ENCODE results near the gene SLX4IP. TPM values are rescaled to one million over a fixed set of nuclear protein-coding genes. Genes with fewer than 3 reads are reported as not detected.

The SLX4IP gene
- total RNA-seq, 8 experiments from 2014 or later = 5.9 to 13.2 (median 7.3) TPM

DNA sequence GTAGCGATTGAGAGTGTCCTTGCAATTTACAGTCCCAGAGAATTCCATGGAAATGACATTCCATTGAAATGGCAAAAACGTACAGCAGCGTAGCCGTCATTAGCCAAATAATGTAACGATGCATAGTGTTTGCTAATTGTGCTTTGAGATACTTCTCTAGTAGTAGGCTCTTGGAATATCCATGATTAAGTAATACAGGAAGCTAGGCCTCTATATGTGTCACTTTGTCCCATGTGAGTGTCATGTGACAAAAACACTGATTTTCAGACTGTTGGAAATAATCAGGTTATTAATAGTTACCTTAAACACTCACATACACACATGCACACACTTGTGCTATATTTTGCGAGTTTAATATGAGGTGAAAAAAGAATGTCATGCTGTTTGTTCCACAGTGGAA lies 35.2 kb downstream of the SLX4IP start:
- no peak overlapping the region for H3K27ac ChIP-seq
- in situ Hi-C loops (cut with MboI; ENCODE audit: low pct_unique_long_range_greater_than_20kb in 2 of 9, low sequenced_read_pairs in 9 of 9, unreplicated experiment in 9 of 9) = loop anchor here in 1 of 9 experiments (25.0 kb wide), 1 partner anchor 167 kb away; no protein-coding TSS in a partner anchor
- H3K4me1 ChIP-seq (replicated peaks in 1 of 2) = peaks cover 5 to 6% of the 10 kb centered on the region in 2 donors

GRCh38 chr20:10472871-10473270 lies 37.8 kb downstream of the SLX4IP start:
- Histone ChIP-seq H3K27ac (no peak overlapping the region), H3K4me1 (replicated peaks in 1 of 2) (no peaks in the 10 kb centered on the region), H3K4me3 (no peak overlapping the region)
- in situ Hi-C loops (cut with MboI; ENCODE audit: low pct_unique_long_range_greater_than_20kb in 2 of 9, low sequenced_read_pairs in 9 of 9, unreplicated experiment in 9 of 9) = loop anchor here in 1 of 9 experiments (25.0 kb wide), 1 partner anchor 164 kb away; no protein-coding TSS in a partner anchor
- no peak for ATAC-seq (replicated peaks in 6 of 8)
- WGBS, 10 experiments = 80 to 100% (median 88%) methylated on average over 1 to 2 of the region's 2 CpGs; no CpG with 5 or more reads in 3 of the 10 experiments

More for the DNA sequence above, 35.2 kb downstream of the SLX4IP start:
- no peak for ATAC-seq (replicated peaks in 6 of 8)
- 90 to 100% (median 95%) methylated on average over 1 to 6 of the region's 6 CpGs; no CpG with 5 or more reads in 1 of the 10 experiments for WGBS, 10 experiments
- H3K4me3 ChIP-seq = no peak overlapping the region

- no peak for ATAC-seq (replicated peaks in 6 of 8)
- in situ Hi-C loops (cut with MboI; ENCODE audit: low pct_unique_long_range_greater_than_20kb in 2 of 9, low sequenced_read_pairs in 9 of 9, unreplicated experiment in 9 of 9) = loop anchor here in 1 of 9 experiments (25.0 kb wide), 1 partner anchor 163 kb away; no protein-coding TSS in a partner anchor
Observed at GRCh38 chr20:10474606-10475184, 39.6 kb downstream of the SLX4IP start.

DNA sequence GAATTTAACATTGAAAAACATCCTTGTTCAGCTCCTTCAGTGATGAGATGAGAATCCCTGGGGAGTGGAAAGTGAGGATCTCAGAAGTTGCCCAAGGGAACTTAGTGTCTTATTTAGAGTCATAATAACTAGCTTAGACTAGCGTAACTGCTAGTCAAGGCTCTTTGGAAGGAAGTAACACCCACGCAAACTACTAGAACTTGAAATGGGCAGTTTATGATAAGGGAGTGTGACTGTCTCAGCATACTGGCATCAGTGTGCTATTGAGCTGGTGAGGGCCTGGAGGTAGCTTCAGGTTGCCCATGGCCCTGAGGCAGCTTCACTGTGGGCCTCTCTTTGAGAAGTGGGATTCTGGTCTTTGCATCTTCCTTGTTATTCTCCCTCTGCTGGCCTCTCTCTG lies 40.1 kb downstream of the SLX4IP start:
- Histone ChIP-seq H3K4me1 (replicated peaks in 1 of 2) (no peaks in the 10 kb centered on the region), H3K4me3 (no peak overlapping the region), H3K27ac (no peak overlapping the region)
- in situ Hi-C loops (cut with MboI; ENCODE audit: low pct_unique_long_range_greater_than_20kb in 2 of 9, low sequenced_read_pairs in 9 of 9, unreplicated experiment in 9 of 9) = no loop called here
- 85 to 100% (median 93%) methylated on average over 1 to 2 of the region's 2 CpGs; no CpG with 5 or more reads in 4 of the 10 experiments for WGBS, 10 experiments
- no peak for ATAC-seq (replicated peaks in 6 of 8)

More at GRCh38 chr20:10474606-10475184, 39.6 kb downstream of the SLX4IP start:
- Histone ChIP-seq H3K4me1 (replicated peaks in 1 of 2) (no peaks in the 10 kb centered on the region), H3K27ac (no peak overlapping the region), H3K4me3 (no peak overlapping the region)
- whole genome bisulfite sequencing, 10 experiments = 70 to 100% (median 90%) methylated on average over 2 to 6 of the region's 11 CpGs; no CpG with 5 or more reads in 4 of the 10 experiments

DNA sequence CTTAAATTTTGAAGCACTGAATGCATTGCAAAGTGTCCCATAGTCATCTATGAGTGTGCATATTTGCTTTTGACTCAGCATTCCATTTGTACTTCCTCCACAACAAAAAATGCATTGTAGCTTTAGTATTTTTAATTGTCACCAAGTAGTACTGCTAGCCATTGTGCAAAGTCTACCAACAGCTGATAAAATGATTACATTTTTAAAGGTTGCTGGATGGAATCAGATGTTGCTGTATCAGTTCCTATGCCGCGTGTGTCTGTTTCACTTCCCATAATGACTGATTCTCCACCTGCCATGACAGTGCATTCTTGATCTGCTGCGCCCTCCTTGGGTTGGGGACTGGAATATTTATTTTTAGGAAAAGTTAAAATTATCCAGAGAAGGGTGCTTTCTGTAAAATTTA lies 41.2 kb downstream of the SLX4IP start:
- in situ Hi-C loops (cut with MboI; ENCODE audit: low pct_unique_long_range_greater_than_20kb in 2 of 9, low sequenced_read_pairs in 9 of 9, unreplicated experiment in 9 of 9) = no loop called here
- H3K4me1 ChIP-seq (replicated peaks in 1 of 2) = no peaks in the 10 kb centered on the region
- ATAC-seq (replicated peaks in 6 of 8) = peak in 2 of 8 experiments; percentile 42 to 66
- no peak overlapping the region for H3K4me3 ChIP-seq
- no peak overlapping the region for H3K27ac ChIP-seq
- 86 to 100% (median 93%) methylated on average over 1 to 3 of the region's 3 CpGs; no CpG with 5 or more reads in 2 of the 10 experiments for WGBS, 10 experiments

GRCh38 chr20:10478205-10478604 lies 43.1 kb downstream of the SLX4IP start:
- Histone ChIP-seq H3K4me1 (replicated peaks in 1 of 2) (no peaks in the 10 kb centered on the region), H3K27ac (no peak overlapping the region), H3K4me3 (no peak overlapping the region)
- ATAC-seq (replicated peaks in 6 of 8) = no peak
- WGBS, 10 experiments = 75 to 100% (median 94%) methylated on average over 1 of the region's 1 CpG; no CpG with 5 or more reads in 4 of the 10 experiments
- in situ Hi-C loops (cut with MboI; ENCODE audit: low pct_unique_long_range_greater_than_20kb in 2 of 9, low sequenced_read_pairs in 9 of 9, unreplicated experiment in 9 of 9) = no loop called here

GRCh38 chr20:10478930-10479329 lies 43.8 kb downstream of the SLX4IP start:
- H3K4me1 ChIP-seq (replicated peaks in 1 of 2) = no peaks in the 10 kb centered on the region
- no peak overlapping the region for H3K27ac ChIP-seq
- no peak overlapping the region for H3K4me3 ChIP-seq
- 60 to 100% (median 89%) methylated on average over 1 to 4 of the region's 4 CpGs; no CpG with 5 or more reads in 3 of the 10 experiments for WGBS, 10 experiments
- ATAC-seq (replicated peaks in 6 of 8) = no peak
- in situ Hi-C loops (cut with MboI; ENCODE audit: low pct_unique_long_range_greater_than_20kb in 2 of 9, low sequenced_read_pairs in 9 of 9, unreplicated experiment in 9 of 9) = no loop called here

GRCh38 chr20:10481676-10482075 lies 46.6 kb downstream of the SLX4IP start:
- 14 to 100% (median 86%) methylated on average over 1 to 5 of the region's 5 CpGs; no CpG with 5 or more reads in 1 of the 10 experiments for WGBS, 10 experiments
- Histone ChIP-seq H3K4me1 (replicated peaks in 1 of 2) (no peaks in the 10 kb centered on the region), H3K4me3 (no peak overlapping the region), H3K27ac (no peak overlapping the region)
- no peak for ATAC-seq (replicated peaks in 6 of 8)
- in situ Hi-C loops (cut with MboI; ENCODE audit: low pct_unique_long_range_greater_than_20kb in 2 of 9, low sequenced_read_pairs in 9 of 9, unreplicated experiment in 9 of 9) = no loop called here

DNA sequence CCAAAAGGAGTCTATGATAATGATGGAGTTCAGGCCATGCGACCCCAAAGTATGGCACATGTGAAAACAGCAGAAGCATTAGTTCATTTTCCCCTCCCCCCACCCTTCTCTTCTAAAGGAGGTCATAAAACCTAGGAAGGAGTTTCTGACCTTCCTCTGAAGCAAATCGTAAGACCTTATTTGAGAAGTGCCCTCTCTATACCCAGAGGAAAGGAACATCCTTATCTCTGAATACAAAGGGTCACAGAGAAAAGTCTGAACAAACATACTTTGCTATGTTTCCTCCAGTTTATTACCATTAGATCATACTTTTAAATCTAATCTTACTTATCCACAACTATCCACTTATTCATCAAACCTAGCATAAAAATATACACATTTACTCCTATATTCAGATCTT lies 48.6 kb downstream of the SLX4IP start:
- 89 to 100% (median 95%) methylated on average over 1 to 2 of the region's 2 CpGs; no CpG with 5 or more reads in 4 of the 10 experiments for WGBS, 10 experiments

GRCh38 chr20:10487142-10488136 lies 52.3 kb downstream of the SLX4IP start:
- ATAC-seq (replicated peaks in 6 of 8) = peak in 6 of 8 experiments; percentile 59 to 87 (median 72)
- in situ Hi-C loops (cut with MboI; ENCODE audit: low pct_unique_long_range_greater_than_20kb in 2 of 9, low sequenced_read_pairs in 9 of 9, unreplicated experiment in 9 of 9) = no loop called here
- 47 to 100% (median 92%) methylated on average over 1 to 7 of the region's 7 CpGs; no CpG with 5 or more reads in 2 of the 10 experiments for WGBS, 10 experiments
- peaks cover 4 to 8% of the 10 kb centered on the region in 2 donors for H3K4me1 ChIP-seq (replicated peaks in 1 of 2)
- H3K4me3 ChIP-seq = no peak overlapping the region
- H3K27ac ChIP-seq = no peak overlapping the region

More for the DNA sequence above, 48.6 kb downstream of the SLX4IP start:
- Histone ChIP-seq H3K27ac (no peak overlapping the region), H3K4me1 (replicated peaks in 1 of 2) (no peaks in the 10 kb centered on the region), H3K4me3 (no peak overlapping the region)
- in situ Hi-C loops (cut with MboI; ENCODE audit: low pct_unique_long_range_greater_than_20kb in 2 of 9, low sequenced_read_pairs in 9 of 9, unreplicated experiment in 9 of 9) = no loop called here
- no peak for ATAC-seq (replicated peaks in 6 of 8)

DNA sequence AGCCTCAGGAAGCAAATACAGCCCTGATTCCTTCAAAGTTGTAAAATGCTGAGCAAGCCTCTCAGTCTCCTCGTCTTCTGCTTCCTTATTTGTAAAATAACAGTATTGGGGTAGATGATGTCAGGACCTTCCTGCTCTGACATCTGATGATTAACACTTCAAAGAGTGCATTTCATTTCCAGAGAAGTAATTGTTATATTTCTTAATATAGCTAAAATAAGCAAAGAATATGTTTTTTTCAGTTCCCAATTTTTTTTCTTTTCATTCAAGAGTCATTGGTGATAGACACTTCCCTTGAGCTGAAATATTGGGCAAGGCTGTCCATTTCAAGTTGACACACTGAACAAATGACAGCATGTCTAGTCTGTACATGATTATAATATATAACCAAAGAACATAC lies 53.4 kb downstream of the SLX4IP start:
- H3K4me1 ChIP-seq (replicated peaks in 1 of 2) = peaks cover 4 to 8% of the 10 kb centered on the region in 2 donors
- no peak for ATAC-seq (replicated peaks in 6 of 8)
- in situ Hi-C loops (cut with MboI; ENCODE audit: low pct_unique_long_range_greater_than_20kb in 2 of 9, low sequenced_read_pairs in 9 of 9, unreplicated experiment in 9 of 9) = no loop called here
- no peak overlapping the region for H3K4me3 ChIP-seq
- H3K27ac ChIP-seq = no peak overlapping the region
- 67 to 100% (median 100%) methylated on average over 1 of the region's 1 CpG; no CpG with 5 or more reads in 3 of the 10 experiments for WGBS, 10 experiments

GRCh38 chr20:10489853-10490252 lies 54.7 kb downstream of the SLX4IP start:
- in situ Hi-C loops (cut with MboI; ENCODE audit: low pct_unique_long_range_greater_than_20kb in 2 of 9, low sequenced_read_pairs in 9 of 9, unreplicated experiment in 9 of 9) = no loop called here
- Histone ChIP-seq H3K27ac (no peak overlapping the region), H3K4me1 (replicated peaks in 1 of 2) (peaks cover 4 to 8% of the 10 kb centered on the region in 2 donors), H3K4me3 (no peak overlapping the region)
- WGBS, 10 experiments = 40 to 89% (median 63%) methylated on average over 1 of the region's 1 CpG; no CpG with 5 or more reads in 3 of the 10 experiments
- no peak for ATAC-seq (replicated peaks in 6 of 8)

GRCh38 chr20:10490257-10490656 lies 55.2 kb downstream of the SLX4IP start:
- in situ Hi-C loops (cut with MboI; ENCODE audit: low pct_unique_long_range_greater_than_20kb in 2 of 9, low sequenced_read_pairs in 9 of 9, unreplicated experiment in 9 of 9) = no loop called here
- Histone ChIP-seq H3K4me3 (no peak overlapping the region), H3K4me1 (replicated peaks in 1 of 2) (peaks cover 4 to 8% of the 10 kb centered on the region in 2 donors), H3K27ac (peak overlapping the region in 1 of 2 donors; percentile 31)
- ATAC-seq (replicated peaks in 6 of 8) = no peak
- 33 to 100% (median 70%) methylated on average over 1 to 2 of the region's 2 CpGs; no CpG with 5 or more reads in 1 of the 10 experiments for WGBS, 10 experiments
